ENCODE data around the gene NID1.
"Not testable (repeated sequence)": the region's sequence is repeated elsewhere in the genome, so short reads cannot be mapped to it uniquely, and the experiment has no call there.

- not testable (repeated sequence) for TF ChIP-seq CTCF (conservative IDR thresholded peaks at IDR 0.05; ENCODE audit: low read depth, low read length); EZH2 (IDR thresholded peaks at IDR 0.05; ENCODE audit: low read length, unreplicated experiment); EZH2phosphoT487 (IDR thresholded peaks at IDR 0.05; ENCODE audit: borderline replicate concordance, low read length)
Measured at GRCh38 chr1:236078077-236078476, 13.2 kb upstream of the NID1 start.
